LNCAP (cell line): ENCODE measurements around the gene WDFY2.

Experiments
- TF ChIP-seq, protein P1 (sequence below): fragments of 450-650 bp; IDR thresholded peaks from 2 replicates; pipeline ENCODE4 v1.5.1; 2017; ENCODE audit warnings: mild to moderate bottlenecking

The WDFY2 gene

DNA sequence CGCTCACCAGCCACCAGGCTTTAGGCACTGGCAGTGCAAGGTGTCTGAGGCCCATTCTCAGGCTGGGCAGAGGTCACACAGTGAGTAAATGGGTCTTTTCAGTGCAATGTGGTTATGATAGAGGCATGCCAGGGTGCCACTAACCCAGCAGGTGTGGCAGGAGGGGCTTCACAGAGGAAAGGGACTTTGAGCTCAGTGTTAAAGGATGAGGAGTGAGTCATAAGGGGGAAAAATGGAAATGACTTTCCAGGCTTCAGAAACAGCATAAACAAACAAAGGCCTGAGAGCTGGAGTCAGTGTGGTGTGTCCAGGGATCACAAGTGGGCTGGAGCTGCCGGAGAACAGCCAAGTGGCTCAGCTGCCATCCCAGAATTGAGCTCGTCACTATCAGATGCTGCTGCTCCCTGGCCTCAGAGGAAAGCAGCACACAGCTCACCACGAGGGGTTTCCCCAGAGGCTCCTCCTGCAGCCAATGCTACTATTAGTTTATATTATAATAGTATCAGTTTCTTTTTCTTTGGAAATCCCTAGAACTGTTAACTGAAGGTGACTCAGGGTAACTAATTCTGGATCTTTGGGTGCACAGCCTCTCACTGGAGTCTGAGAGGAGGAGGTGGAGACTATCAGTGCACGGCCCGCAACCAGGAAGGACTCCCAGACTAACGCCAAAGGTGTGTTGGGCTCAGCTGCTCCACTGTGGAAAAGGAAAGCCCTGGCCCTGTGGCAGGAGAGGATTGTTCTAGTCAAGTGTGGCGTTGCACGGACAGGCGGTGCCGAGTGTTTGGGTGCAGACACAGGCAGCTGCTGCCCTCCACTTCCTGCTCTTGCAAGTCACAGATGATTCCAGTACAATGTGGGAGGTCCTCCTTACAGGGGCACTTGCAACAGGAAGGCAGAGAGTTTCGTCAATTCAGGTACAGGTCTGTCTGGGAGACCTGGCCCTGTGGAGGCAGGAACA is 180.2 kb downstream of the WDFY2 start:
- TF ChIP-seq, protein P1, sequence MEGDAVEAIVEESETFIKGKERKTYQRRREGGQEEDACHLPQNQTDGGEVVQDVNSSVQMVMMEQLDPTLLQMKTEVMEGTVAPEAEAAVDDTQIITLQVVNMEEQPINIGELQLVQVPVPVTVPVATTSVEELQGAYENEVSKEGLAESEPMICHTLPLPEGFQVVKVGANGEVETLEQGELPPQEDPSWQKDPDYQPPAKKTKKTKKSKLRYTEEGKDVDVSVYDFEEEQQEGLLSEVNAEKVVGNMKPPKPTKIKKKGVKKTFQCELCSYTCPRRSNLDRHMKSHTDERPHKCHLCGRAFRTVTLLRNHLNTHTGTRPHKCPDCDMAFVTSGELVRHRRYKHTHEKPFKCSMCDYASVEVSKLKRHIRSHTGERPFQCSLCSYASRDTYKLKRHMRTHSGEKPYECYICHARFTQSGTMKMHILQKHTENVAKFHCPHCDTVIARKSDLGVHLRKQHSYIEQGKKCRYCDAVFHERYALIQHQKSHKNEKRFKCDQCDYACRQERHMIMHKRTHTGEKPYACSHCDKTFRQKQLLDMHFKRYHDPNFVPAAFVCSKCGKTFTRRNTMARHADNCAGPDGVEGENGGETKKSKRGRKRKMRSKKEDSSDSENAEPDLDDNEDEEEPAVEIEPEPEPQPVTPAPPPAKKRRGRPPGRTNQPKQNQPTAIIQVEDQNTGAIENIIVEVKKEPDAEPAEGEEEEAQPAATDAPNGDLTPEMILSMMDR: no peak

DNA sequence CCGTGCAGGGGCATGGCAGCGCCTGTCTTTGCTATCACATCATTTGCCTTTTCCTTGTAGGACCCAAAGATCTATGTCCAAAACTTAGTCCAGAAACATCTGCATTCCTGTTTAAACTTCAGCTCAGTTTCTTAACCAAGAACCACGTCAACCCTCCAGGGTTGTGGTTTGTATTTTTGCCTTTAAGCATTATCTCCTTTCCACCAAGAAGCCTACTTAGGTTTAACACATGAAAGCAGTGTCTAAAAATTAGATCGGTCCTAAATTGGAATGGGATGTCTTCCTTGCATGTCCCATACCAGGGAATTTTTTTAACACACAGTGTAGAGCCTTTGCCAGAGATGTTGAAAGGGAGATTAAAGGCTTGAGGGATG is 180.9 kb downstream of the WDFY2 start:
- TF ChIP-seq, protein P1: no peak

DNA sequence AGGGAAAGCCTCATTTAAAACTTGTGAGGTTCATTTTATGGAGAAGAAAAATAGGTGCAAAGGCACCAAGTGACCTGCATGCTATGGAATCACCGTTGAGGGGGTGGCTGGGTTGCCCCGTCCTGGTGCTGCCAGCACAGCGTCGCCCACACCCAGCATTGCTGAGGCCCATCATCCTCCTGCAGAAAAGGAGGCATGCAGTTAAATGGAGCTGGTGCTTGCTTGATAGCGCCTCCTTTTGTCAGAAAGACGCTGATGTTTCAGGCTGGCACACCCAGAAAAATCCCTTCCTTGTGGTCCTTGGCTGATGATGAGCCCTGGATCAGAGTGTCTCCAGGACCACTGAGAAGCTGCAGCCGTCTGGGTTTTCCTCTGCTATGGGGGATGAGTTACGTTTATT is 182.8 kb downstream of the WDFY2 start:
- TF ChIP-seq, protein P1: peak; percentile 14; the same call in 1 of the 2 replicates

- TF ChIP-seq, protein P1: no peak
Measured at GRCh38 chr13:51768378-51768921, 184.2 kb downstream of the WDFY2 start.

- TF ChIP-seq, protein P1: no peak
Measured at GRCh38 chr13:51768976-51769375, 184.7 kb downstream of the WDFY2 start.

GRCh38 chr13:51769455-51770127 is 185.3 kb downstream of the WDFY2 start:
- TF ChIP-seq, protein P1: no peak

DNA sequence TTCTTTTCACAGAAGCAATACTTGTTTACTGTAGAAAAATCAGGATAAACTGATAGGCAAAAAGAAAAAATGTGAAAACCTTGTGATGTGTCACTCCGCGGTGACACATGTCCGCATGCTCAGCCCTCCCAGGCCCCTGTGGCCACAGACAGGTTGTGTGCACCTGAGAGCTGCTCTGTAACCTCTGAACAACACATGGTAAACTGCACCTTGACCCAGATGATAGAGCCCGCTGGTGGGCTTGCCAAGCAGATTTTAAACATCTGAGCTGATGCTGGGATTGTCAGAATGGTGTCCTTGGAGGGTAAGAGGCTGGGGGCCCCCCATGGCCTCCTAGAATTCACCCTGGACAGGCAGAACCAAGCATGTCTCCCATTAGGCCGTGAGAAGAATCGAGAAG is 185.9 kb downstream of the WDFY2 start:
- TF ChIP-seq, protein P1: no peak
